Lower leg skin (tissue), 3 donors: Measurements from ENCODE around the gene ZNF280D.

Source experiments
- CTCF ChIP-seq, 3 donors: fragments of 450-650 bp; IDR thresholded peaks; one replicate each; pipeline ENCODE4 v1.5.1; 2016; ENCODE audit warnings: antibody characterized with exemption in 3 of 3, mild to moderate bottlenecking in 3 of 3, moderate library complexity in 2 of 3
- POLR2A ChIP-seq, 2 donors: fragments of 450-650 bp; IDR thresholded peaks; one replicate each; pipeline ENCODE4 v1.6.1; 2016 to 2017; ENCODE audit warnings: antibody characterized with exemption in 2 of 2, mild to moderate bottlenecking in 1 of 2, moderate library complexity in 1 of 2

- no peak for TF ChIP-seq CTCF (IDR thresholded peaks at IDR 0.05)
- TF ChIP-seq POLR2A (IDR thresholded peaks at IDR 0.05) = no peak
Observed at GRCh38 chr15:56776839-56777238, 43.5 kb upstream of the ZNF280D start.
